B cell (primary cell): ENCODE data around the gene LUC7L. TPM values are rescaled to one million over a fixed set of nuclear protein-coding genes. Genes with fewer than 3 reads are reported as not detected.

Experiments
- ATAC-seq: fragments of 200-7000 bp; cut with Tn5 transposase; one replicate; pipeline ENCODE4 v1.10.0; 2021; ENCODE audit warnings: low read depth, mild to moderate bottlenecking, moderate number of reproducible peaks, moderate library complexity
- CTCF ChIA-PET: fragments of 350-600 bp; sonication (Branson Sonifier 250); formaldehyde crosslinking; loops from one replicate; lab custom pipeline; 2021; ENCODE audit warnings: antibody characterized with exemption, inconsistent platforms; lab: Charles Lee
- POLR2A ChIA-PET: fragments of 350-600 bp; sonication (Branson Sonifier 250); formaldehyde crosslinking; loops from one replicate; lab custom pipeline; 2021; ENCODE audit warnings: antibody characterized with exemption; lab: Charles Lee
- DNase-seq: peaks from one replicate; pipeline ENCODE4 v3.0.0; 2013
- H2AFZ ChIP-seq: 2 replicates; pipeline ENCODE4 v1.6.1; 2012; ENCODE audit warnings: mild to moderate bottlenecking, low read depth, low read length; ENCODE audit not compliant: insufficient read depth, poor library complexity, severe bottlenecking
- H3K27ac ChIP-seq, 2 donors: 1 replicate in 1 of 2; 2 replicates in 1 of 2; pipeline ENCODE4 v1.5.1; 2012 to 2013; ENCODE audit warnings: low read length in 2 of 2, mild to moderate bottlenecking in 2 of 2, moderate library complexity in 1 of 2
- H3K27me3 ChIP-seq, 4 experiments: fragments of 200-600 bp in 1 of 4; sonication (generic) in 1 of 4; replicated peaks in 1 of 4; 1 replicate in 2 of 4; 2 replicates in 2 of 4; pipeline versions ENCODE4 v1.6.1 to v1.7.0; 2013 to 2016; ENCODE audit warnings: low read length in 3 of 4, mild to moderate bottlenecking in 2 of 4, mixed read lengths in 1 of 4, moderate library complexity in 1 of 4; ENCODE audit not compliant: insufficient read depth in 4 of 4, control insufficient read depth in 3 of 4; ENCODE audit errors: control extremely low read depth in 1 of 4
- H3K36me3 ChIP-seq, 2 experiments: replicated peaks in 1 of 2; 1 replicate in 1 of 2; 2 replicates in 1 of 2; pipeline versions ENCODE4 v1.6.1 to v1.7.1; 2013; ENCODE audit warnings: low read length in 1 of 2; ENCODE audit not compliant: insufficient read depth in 2 of 2, control insufficient read depth in 1 of 2; ENCODE audit errors: control extremely low read depth in 1 of 2, extremely low read depth in 1 of 2
- H3K4me1 ChIP-seq, 2 donors: fragments of 200-600 bp in 1 of 2; sonication (generic) in 1 of 2; 1 replicate in 1 of 2; 2 replicates in 1 of 2; pipeline versions ENCODE4 v1.5.1 to v1.6.1; 2013 to 2017; ENCODE audit warnings: low read length in 2 of 2; ENCODE audit not compliant: control insufficient read depth in 2 of 2, insufficient read depth in 2 of 2
- H3K4me2 ChIP-seq: replicated peaks from 2 replicates; pipeline ENCODE3; 2012; ENCODE audit warnings: mild to moderate bottlenecking, low read depth, low read length; ENCODE audit not compliant: poor library complexity, severe bottlenecking
- H3K4me3 ChIP-seq, 5 experiments: fragments of 200-600 bp in 1 of 5; sonication (generic) in 1 of 5; 1 replicate in 3 of 5; 2 replicates in 2 of 5; pipeline versions ENCODE4 v1.5.1 to v1.7.0; 2011 to 2016; ENCODE audit warnings: low read length in 4 of 5, mild to moderate bottlenecking in 4 of 5, low read depth in 2 of 5, control low read depth in 1 of 5, moderate library complexity in 1 of 5; ENCODE audit not compliant: insufficient read depth in 1 of 5; ENCODE audit errors: control extremely low read depth in 1 of 5, extremely low read depth in 1 of 5
- H3K79me2 ChIP-seq: fragments of 200-600 bp; sonication (generic); one replicate; pipeline ENCODE4 v1.6.0; 2016; ENCODE audit warnings: low read length; ENCODE audit not compliant: control insufficient read depth, insufficient read depth
- H3K9ac ChIP-seq: fragments of 200-600 bp; sonication (generic); 2 replicates; pipeline ENCODE4 v1.6.1; 2017; ENCODE audit warnings: mild to moderate bottlenecking, low read length, moderate library complexity
- H3K9me3 ChIP-seq, 3 donors: one replicate each; pipeline versions ENCODE4 v1.6.1 to v1.7.1; 2013; ENCODE audit warnings: low read length in 2 of 3; ENCODE audit not compliant: control insufficient read depth in 2 of 3, insufficient read depth in 1 of 3; ENCODE audit errors: control extremely low read depth in 1 of 3
- H4K20me1 ChIP-seq: 2 replicates; pipeline ENCODE4 v1.6.0; 2012; ENCODE audit warnings: mild to moderate bottlenecking, low read length; ENCODE audit not compliant: insufficient read depth, control insufficient read depth, poor library complexity, severe bottlenecking
- H3K27ac Mint-ChIP-seq: one replicate; pipeline ENCODE4 v1.8.0; 2021; ENCODE audit warnings: mixed read lengths
- H3K27me3 Mint-ChIP-seq: one replicate; pipeline ENCODE4 v1.8.0; 2021; ENCODE audit warnings: mixed read lengths
- H3K4me1 Mint-ChIP-seq: one replicate; pipeline ENCODE4 v1.8.0; 2021; ENCODE audit warnings: mixed read lengths
- H3K4me3 Mint-ChIP-seq: one replicate; pipeline ENCODE4 v1.8.0; 2021; ENCODE audit warnings: mixed read lengths
- H3K9me3 Mint-ChIP-seq: one replicate; pipeline ENCODE4 v1.8.0; 2022; ENCODE audit warnings: mixed read lengths; ENCODE audit not compliant: insufficient read depth
- EZH2 ChIP-seq: IDR thresholded peaks from 2 replicates; pipeline ENCODE4 v1.6.1; 2012; ENCODE audit warnings: borderline replicate concordance, low read depth, mild to moderate bottlenecking, moderate library complexity, low read length; ENCODE audit not compliant: insufficient read depth, poor library complexity, severe bottlenecking
- WGBS: methylation state at CpG from one replicate; pipeline ENCODE4 v1.1.5; 2013; ENCODE audit warnings: missing lambda C conversion rate; ENCODE audit not compliant: insufficient coverage; 5-methylcytosine and 5-hydroxymethylcytosine counted together
- intact Hi-C: fragments of 100-400 bp; cut with micrococcal nuclease; formaldehyde crosslinking; loops from one replicate; pipeline ENCODE4 v1.10.0; 2022
- polyA plus RNA-seq: library from polyadenylated mRNA; depleted of rRNA; stranded (reverse); fragments of >200 nt; gene quantifications from 2 replicates; pipeline ENCODE4 v1.2.3, GENCODE V29; 2012
- total RNA-seq, 2 donors: library from RNA; stranded (reverse); fragments of 120-200 nt in 1 of 2; gene quantifications; 1 replicate in 1 of 2; 2 replicates in 1 of 2; pipeline versions ENCODE4 v1.2.3 to v1.2.4, GENCODE V29; 2013 to 2022
- TF ChIP-seq, protein P1 (sequence below): fragments of 200-600 bp; IDR thresholded peaks from one replicate; pipeline ENCODE4 v1.8.0; 2022; ENCODE audit warnings: antibody characterized with exemption, mild to moderate bottlenecking

Gene LUC7L
- total and polyA plus RNA-seq, 2 donors (not counting 1 experiment from before 2014, with no cell fraction given), result 148 to 181 TPM

DNA sequence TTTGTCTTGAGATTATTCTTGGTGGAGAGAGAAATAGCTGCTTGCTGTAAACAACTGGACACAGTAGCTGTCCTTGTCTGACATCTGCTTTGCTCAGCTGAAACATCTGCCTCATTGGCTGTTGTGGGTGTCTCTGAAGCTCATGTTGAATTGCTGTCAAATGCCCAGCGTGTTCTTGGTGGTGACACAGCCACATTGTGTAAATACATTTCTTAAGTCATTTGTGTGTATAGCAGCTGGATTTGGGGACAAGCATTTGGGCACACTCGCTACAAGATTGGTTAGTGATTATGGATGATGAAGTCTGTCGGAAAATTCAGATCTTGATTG is 10.7 kb upstream of the LUC7L start:
- Histone ChIP-seq H3K27me3 (no peaks in the 10 kb centered on the region), H3K9ac (no peak overlapping the region), H3K79me2 (peaks cover 49% of the 10 kb centered on the region), H3K4me3 (no peak overlapping the region), H4K20me1 (peaks cover 37% of the 10 kb centered on the region), H3K4me1 (peaks cover 6 to 11% of the 10 kb centered on the region in 2 donors), H3K9me3 (no peaks in the 10 kb centered on the region), H3K27ac (no peak overlapping the region), H3K4me2 (no peak overlapping the region), H3K36me3 (no peaks in the 10 kb centered on the region), H2AFZ (no peak overlapping the region)
- POLR2A ChIA-PET, result interaction anchor here (0.5 kb wide), 1 partner anchor 17 kb away, joined by 3 read pairs; no protein-coding TSS in a partner anchor
- CTCF ChIA-PET, result no interaction called here
- DNase-seq (no peak), ATAC-seq (no peak)
- 100% methylated on average over 1 of the region's 3 CpGs for WGBS
- Mint-ChIP-seq H3K27ac (no peak overlapping the region), H3K27me3 (no peaks in the 10 kb centered on the region), H3K4me1 (peaks cover 22% of the 10 kb centered on the region), H3K9me3 (no peaks in the 10 kb centered on the region), H3K4me3 (no peak overlapping the region)
- no peak for TF ChIP-seq EZH2
- TF ChIP-seq, protein P1, sequence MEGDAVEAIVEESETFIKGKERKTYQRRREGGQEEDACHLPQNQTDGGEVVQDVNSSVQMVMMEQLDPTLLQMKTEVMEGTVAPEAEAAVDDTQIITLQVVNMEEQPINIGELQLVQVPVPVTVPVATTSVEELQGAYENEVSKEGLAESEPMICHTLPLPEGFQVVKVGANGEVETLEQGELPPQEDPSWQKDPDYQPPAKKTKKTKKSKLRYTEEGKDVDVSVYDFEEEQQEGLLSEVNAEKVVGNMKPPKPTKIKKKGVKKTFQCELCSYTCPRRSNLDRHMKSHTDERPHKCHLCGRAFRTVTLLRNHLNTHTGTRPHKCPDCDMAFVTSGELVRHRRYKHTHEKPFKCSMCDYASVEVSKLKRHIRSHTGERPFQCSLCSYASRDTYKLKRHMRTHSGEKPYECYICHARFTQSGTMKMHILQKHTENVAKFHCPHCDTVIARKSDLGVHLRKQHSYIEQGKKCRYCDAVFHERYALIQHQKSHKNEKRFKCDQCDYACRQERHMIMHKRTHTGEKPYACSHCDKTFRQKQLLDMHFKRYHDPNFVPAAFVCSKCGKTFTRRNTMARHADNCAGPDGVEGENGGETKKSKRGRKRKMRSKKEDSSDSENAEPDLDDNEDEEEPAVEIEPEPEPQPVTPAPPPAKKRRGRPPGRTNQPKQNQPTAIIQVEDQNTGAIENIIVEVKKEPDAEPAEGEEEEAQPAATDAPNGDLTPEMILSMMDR, result no peak
- intact Hi-C loops, result no loop called here

DNA sequence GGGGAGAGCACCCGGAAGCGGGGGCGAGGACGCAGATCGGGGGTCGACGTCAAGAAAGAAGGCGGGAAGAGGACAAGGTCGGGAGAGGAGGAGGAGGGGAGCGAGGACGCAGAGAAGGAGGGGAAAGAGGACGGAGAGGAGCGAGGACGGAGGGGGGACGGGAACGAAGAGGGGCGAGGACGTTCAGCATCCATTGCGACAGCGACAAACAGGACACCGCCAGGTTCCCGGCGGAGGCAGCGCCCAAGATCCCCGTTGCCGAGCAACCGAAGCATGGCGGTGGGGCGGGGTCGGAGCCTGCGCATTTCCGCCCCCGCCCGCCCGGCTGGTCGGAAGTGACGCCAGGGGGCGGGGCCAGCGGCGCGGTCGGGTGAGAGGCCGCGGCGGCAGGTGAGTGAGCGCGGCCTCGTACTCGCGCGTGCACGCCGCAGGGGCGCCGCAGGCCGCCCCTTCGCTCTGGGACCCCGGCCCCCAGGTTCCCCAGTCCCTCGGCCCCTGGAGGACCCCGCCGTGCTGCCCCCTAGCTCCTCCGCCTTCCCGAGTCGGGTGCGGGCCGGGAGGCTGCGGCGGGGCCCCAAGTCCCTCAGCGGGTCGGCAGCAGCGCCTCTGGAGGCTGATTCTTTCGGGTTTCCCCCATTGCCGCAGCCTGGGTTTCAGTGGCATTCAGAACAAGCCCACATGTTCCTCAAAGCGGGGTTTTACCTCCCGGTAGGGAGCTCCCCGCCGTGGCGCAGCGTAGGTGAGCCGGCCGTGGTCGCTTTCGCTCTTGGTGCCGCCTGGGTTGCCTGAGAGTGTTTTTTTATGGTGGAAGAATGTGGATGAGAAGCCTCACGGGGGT is 5.4 kb upstream of the LUC7L start, which contains the start of gene FAM234A:
FAM234A (plus strand) TSS at position 354 of the 838 bp plus-strand sequence. CDS start 19,593 bp downstream, outside the sequence.
- H3K27ac ChIP-seq, result peak within 1 kb of the TSS; percentile 96 to 99
- H2AFZ ChIP-seq, result peak within 1 kb of the TSS; percentile 89
- CTCF ChIA-PET, result interaction anchor here (0.5 to 1.7 kb wide), 11 partner anchors 8 to 189 kb away, joined by 3 to 5 read pairs (median 3); no protein-coding TSS in a partner anchor
- peak within 1 kb of the TSS; percentile 74 to 89 (median 83) for H3K4me3 ChIP-seq
- H3K36me3 ChIP-seq, result no peaks in the 10 kb centered on the region
- peak within 1 kb of the TSS; percentile 99 for H3K27ac Mint-ChIP-seq
- H3K27me3 ChIP-seq, result no peaks in the 10 kb centered on the region
- peaks cover 16% of the 10 kb centered on the region for H4K20me1 ChIP-seq
- no peaks in the 10 kb centered on the region for H3K9me3 ChIP-seq
- peak within 1 kb of the TSS; percentile 94 for H3K4me2 ChIP-seq
- no peaks in the 10 kb centered on the region for H3K9me3 Mint-ChIP-seq
- H3K27me3 Mint-ChIP-seq, result no peaks in the 10 kb centered on the region
- POLR2A ChIA-PET, result interaction anchor here (0.6 to 2.8 kb wide), 6 partner anchors 44 to 151 kb away, joined by 3 to 20 read pairs (median 3); partner anchors contain the start of gene AXIN1
- DNase-seq, result peak; percentile 98
- peaks cover 3 to 25% of the 10 kb centered on the region in 2 donors for H3K4me1 ChIP-seq
- peaks cover 16% of the 10 kb centered on the region for H3K4me1 Mint-ChIP-seq
- H3K4me3 Mint-ChIP-seq, result peak within 1 kb of the TSS; percentile 88
- ATAC-seq, result peak; percentile 86
- intact Hi-C loops, result loop anchor here (1.0 to 2.0 kb wide), 2 partner anchors 96 to 118 kb away; partner anchors contain the start of genes AXIN1 and NPRL3
- WGBS, result under 1% methylated on average over 85 of the region's 85 CpGs
- TF ChIP-seq, protein P1, result peak; percentile 64
- TF ChIP-seq EZH2, result no peak
- H3K9ac ChIP-seq, result peak within 1 kb of the TSS; percentile 98
- peaks cover 15% of the 10 kb centered on the region for H3K79me2 ChIP-seq
